ENCODE data around the gene C11orf68. TPM values are rescaled to one million over a fixed set of nuclear protein-coding genes. Genes with fewer than 3 reads are reported as not detected.

Gene C11orf68
- total and polyA plus RNA-seq, 2 of the 8 experiments (the other 6 are each of a cell fraction or from before 2014, with no cell fraction given): 24.0 to 51.2 TPM

GRCh38 chr11:65945941-65946558, 27.2 kb upstream of the C11orf68 start:
- Histone ChIP-seq H3K4me1 (replicated peaks in 1 of 4; ENCODE audit: control insufficient read depth in 3 of 4, insufficient read depth in 4 of 4, low read length in 3 of 4) (peaks cover 3 to 25% (median 15%) of the 10 kb centered on the region in 4 experiments), H3K18ac (ENCODE audit: extremely low read depth, low read length) (peak overlapping the region; percentile 91), H4K20me1 (replicated peaks in 1 of 2; ENCODE audit: control insufficient read depth in 1 of 2, insufficient read depth in 2 of 2, low read length in 2 of 2) (no peaks in the 10 kb centered on the region), H2BK12ac (ENCODE audit: low read depth, low read length) (peak overlapping the region; percentile 97), H2BK120ac (replicated peaks; ENCODE audit: low read depth, low read length) (peak overlapping the region; percentile 92), H2BK20ac (ENCODE audit: low read length) (peak overlapping the region; percentile 82; the same call in 1 of the 2 replicates), H3K9ac (replicated peaks in 1 of 4; ENCODE audit: extremely low read depth in 1 of 4, low read depth in 3 of 4, low read length in 3 of 4) (peak overlapping the region in 3 of 4 experiments; percentile 13 to 60 (median 27); a peak in 5 of 7 replicates), H4K8ac (ENCODE audit: extremely low read depth, insufficient read depth, low read length) (peak overlapping the region; percentile 95; the same call in 1 of the 2 replicates), H3K27ac (ENCODE audit: low read depth, low read length) (peak overlapping the region; percentile 80), H4K5ac (ENCODE audit: insufficient read length, low read depth, low read length) (peak overlapping the region; percentile 66), H3K9me3 (ENCODE audit: insufficient read depth in 2 of 2, low read depth in 1 of 2, low read length in 1 of 2) (no peaks in the 10 kb centered on the region), H3K56ac (replicated peaks; ENCODE audit: insufficient read length, low read depth, low read length) (no peak overlapping the region), H3K4me2 (ENCODE audit: insufficient read depth in 1 of 2, low read depth in 2 of 2, low read length in 2 of 2) (peak overlapping the region; percentile 56 to 77), H3K23me2 (ENCODE audit: low read depth, low read length) (peaks cover 3% of the 10 kb centered on the region; the same call in 1 of the 2 replicates), H2BK5ac (ENCODE audit: low read depth, low read length) (peak overlapping the region; percentile 62), H2BK15ac (ENCODE audit: low read length) (no peak overlapping the region), H3K23ac (ENCODE audit: insufficient read length) (no peak overlapping the region), H4K91ac (replicated peaks; ENCODE audit: insufficient read length, low read length) (peak overlapping the region; percentile 97), H3K79me2 (ENCODE audit: control insufficient read depth in 1 of 2, insufficient read depth in 2 of 2, low read length in 2 of 2) (no peaks in the 10 kb centered on the region), H3K4me3 (ENCODE audit: extremely low read depth in 1 of 4, insufficient read depth in 2 of 4, low read depth in 3 of 4, low read length in 4 of 4) (peak overlapping the region; percentile 3 to 54 (median 30); a peak in 7 of 8 replicates), H3K14ac (ENCODE audit: insufficient read length) (no peak overlapping the region), H2AK5ac (ENCODE audit: low read depth, low read length) (peak overlapping the region; percentile 55; the same call in 1 of the 2 replicates), H2AFZ (ENCODE audit: low read length) (no peak overlapping the region), H3K4ac (replicated peaks; ENCODE audit: insufficient read length, low read depth, low read length) (peak overlapping the region; percentile 36), H3K27me3 (replicated peaks in 1 of 4; ENCODE audit: control insufficient read depth in 3 of 4, extremely low read depth in 1 of 4, insufficient read depth in 3 of 4, low read length in 3 of 4) (no peaks in the 10 kb centered on the region), H3K36me3 (ENCODE audit: control insufficient read depth in 2 of 4, insufficient read depth in 4 of 4, low read length in 3 of 4) (no peaks in the 10 kb centered on the region), H3K79me1 (ENCODE audit: low read depth, low read length) (no peaks in the 10 kb centered on the region)
- WGBS, 2 experiments (ENCODE audit: extremely low coverage in 1 of 2, insufficient coverage in 1 of 2, insufficient read length in 1 of 2, insufficient replicate concordance in 2 of 2, low coverage in 1 of 2, low lambda C conversion rate in 2 of 2, missing lambda C conversion rate in 1 of 2): 54% methylated on average over 11 of the region's 11 CpGs; no CpG with 5 or more reads in 1 of the 2 experiments
- FAIRE-seq (no peak), DNase-seq (ENCODE audit: low read depth in 1 of 2, low spot score in 2 of 2) (no peak)
- POLR2A ChIA-PET (ENCODE audit: partially characterized antibody): interaction anchor here (0.6 to 2.8 kb wide), 13 partner anchors 8 to 106 kb away, joined by 3 to 13 read pairs (median 3); partner anchors contain the start of genes CCDC85B, CFL1 and SF3B2
- no peak for TF ChIP-seq YY1 (IDR thresholded peaks at IDR 0.05; ENCODE audit: low read depth, low read length)
- no peak for TF ChIP-seq ATF3 (IDR thresholded peaks at IDR 0.05; ENCODE audit: insufficient read depth, low read depth, low read length)
- no peak for TF ChIP-seq JUND (IDR thresholded peaks at IDR 0.05; ENCODE audit: low read length)
- TF ChIP-seq SAP30 (IDR thresholded peaks at IDR 0.05; ENCODE audit: insufficient read depth, insufficient replicate concordance, low read length): no peak
- 0 out of 2 replicates have a peak, but pooled peaks have one; percentile 29 for TF ChIP-seq SP1 (IDR thresholded peaks at IDR 0.05; ENCODE audit: low read depth, low read length)
- no peak for TF ChIP-seq E2F6 (IDR thresholded peaks at IDR 0.05)
- TF ChIP-seq POLR2A (IDR thresholded peaks at IDR 0.05; ENCODE audit: control extremely low read depth in 1 of 2, low read depth in 2 of 2, low read length in 2 of 2): peak in 1 of 2 experiments; percentile 24; a peak in 1 of 3 replicates
- TF ChIP-seq GABPA (IDR thresholded peaks at IDR 0.05; ENCODE audit: borderline replicate concordance, insufficient read depth, low read length): no peak
- TF ChIP-seq CEBPB (IDR thresholded peaks at IDR 0.05; ENCODE audit: low read depth, low read length): no peak
- TF ChIP-seq POU5F1 (IDR thresholded peaks at IDR 0.05; ENCODE audit: low read depth, low read length): 0 out of 2 replicates have a peak, but pooled peaks have one; percentile 45
- TF ChIP-seq EGR1 (IDR thresholded peaks at IDR 0.05; ENCODE audit: borderline replicate concordance, low read depth, low read length): no peak
- CTCF ChIA-PET (ENCODE audit: partially characterized antibody): interaction anchor here (1.0 to 3.9 kb wide), 9 partner anchors 12 to 59 kb away, joined by 3 to 16 read pairs (median 4); partner anchors contain the start of genes FIBP and SART1
